GM19025 (cell line): ENCODE results near the gene MED13.

Source experiments
- ATAC-seq: cut with Tn5 transposase; IDR thresholded peaks from one replicate; pipeline ENCODE4 v1.9.1; 2021; ENCODE audit warnings: mild to moderate bottlenecking, low read depth, moderate library complexity; ENCODE audit not compliant: unreplicated experiment

MED13 gene

GRCh38 chr17:62064791-62065563 lies at the start of gene MED13:
Gene MED13 (minus strand): TSS chr17:62065278. CDS start chr17:62065205, 73 bp downstream.
- ATAC-seq, result no peak

GRCh38 chr17:62112229-62112628 lies 47.2 kb upstream of the MED13 start:
- ATAC-seq, result no peak

GRCh38 chr17:62111562-62112171 lies 46.6 kb upstream of the MED13 start:
- ATAC-seq, result no peak

GRCh38 chr17:62110923-62111484 lies 45.9 kb upstream of the MED13 start:
- ATAC-seq, result no peak

- no peak for ATAC-seq
Observed at GRCh38 chr17:62109924-62110323, 44.8 kb upstream of the MED13 start.

GRCh38 chr17:62109378-62109902 lies 44.4 kb upstream of the MED13 start:
- peak; percentile 98 for ATAC-seq

- ATAC-seq, result no peak
Observed at GRCh38 chr17:62105861-62106260, 40.8 kb upstream of the MED13 start.

- no peak for ATAC-seq
Observed at GRCh38 chr17:62105357-62105756, 40.3 kb upstream of the MED13 start.

- no peak for ATAC-seq
Observed at GRCh38 chr17:62101515-62101914, 36.4 kb upstream of the MED13 start.

- no peak for ATAC-seq
Observed at GRCh38 chr17:62101090-62101489, 36.0 kb upstream of the MED13 start.

GRCh38 chr17:62100055-62100454 lies 35.0 kb upstream of the MED13 start:
- no peak for ATAC-seq

- ATAC-seq, result no peak
Observed at GRCh38 chr17:62099532-62099931, 34.5 kb upstream of the MED13 start.

GRCh38 chr17:62098623-62099231 lies 33.6 kb upstream of the MED13 start:
- peak; percentile 80 for ATAC-seq

GRCh38 chr17:62096401-62096670 lies 31.3 kb upstream of the MED13 start:
- no peak for ATAC-seq

- ATAC-seq, result no peak
Observed at GRCh38 chr17:62094175-62094574, 29.1 kb upstream of the MED13 start.

- peak; percentile 86 for ATAC-seq
Observed at GRCh38 chr17:62093188-62094155, 28.4 kb upstream of the MED13 start.

- ATAC-seq, result no peak
Observed at GRCh38 chr17:62092784-62093183, 27.7 kb upstream of the MED13 start.

GRCh38 chr17:62091804-62092203 lies 26.7 kb upstream of the MED13 start:
- ATAC-seq, result no peak

- ATAC-seq, result no peak
Observed at GRCh38 chr17:62090868-62091267, 25.8 kb upstream of the MED13 start.
